GM19395 (cell line): ENCODE results near the gene CDK15.
"Not testable (repeated sequence)": the region's sequence is repeated elsewhere in the genome, so short reads cannot be mapped to it uniquely, and the experiment has no call there.

Source experiments
- ATAC-seq: cut with Tn5 transposase; IDR thresholded peaks from one replicate; pipeline ENCODE4 v1.9.1; 2021; ENCODE audit warnings: mild to moderate bottlenecking, moderate library complexity; ENCODE audit not compliant: unreplicated experiment

Gene CDK15

DNA sequence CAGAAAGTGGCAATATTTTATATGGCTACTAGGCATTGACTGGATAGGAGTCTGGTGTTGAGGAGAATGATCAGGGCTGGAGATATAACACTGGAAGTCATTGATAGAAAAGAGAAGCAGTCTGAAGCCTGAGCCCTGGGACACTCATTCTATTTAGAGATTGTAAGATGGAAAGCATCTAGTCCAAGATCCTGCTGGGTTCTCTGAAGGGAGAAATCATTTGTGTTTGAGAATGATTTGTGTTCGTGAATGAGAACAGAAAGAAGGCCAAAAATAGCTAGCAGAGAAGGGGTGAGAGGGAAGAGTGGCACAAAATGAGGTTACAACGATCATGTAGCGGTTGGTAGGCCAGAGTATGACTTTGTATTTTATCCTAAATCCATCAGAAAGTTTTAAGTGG is 18.0 kb upstream of the CDK15 start:
- ATAC-seq: no peak

DNA sequence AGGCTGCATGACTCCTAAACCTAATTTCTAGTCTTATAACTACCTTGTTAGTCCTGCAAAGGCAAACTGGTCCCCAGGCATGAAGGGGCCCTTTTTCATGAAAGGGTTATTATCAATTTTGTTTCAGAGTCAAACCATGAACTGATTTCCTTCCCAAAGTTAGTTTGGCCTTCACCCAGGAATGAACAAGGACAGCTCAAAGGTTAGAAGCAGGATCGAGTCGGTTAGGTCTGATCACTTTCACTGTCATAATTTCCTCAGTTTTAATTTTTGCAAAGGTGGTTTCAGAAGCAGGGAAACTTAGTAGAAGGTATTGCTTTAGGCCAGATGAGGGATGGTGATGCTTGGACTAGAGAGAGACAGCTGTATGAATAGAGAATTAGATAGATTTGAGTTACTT is 16.9 kb upstream of the CDK15 start:
- no peak for ATAC-seq

DNA sequence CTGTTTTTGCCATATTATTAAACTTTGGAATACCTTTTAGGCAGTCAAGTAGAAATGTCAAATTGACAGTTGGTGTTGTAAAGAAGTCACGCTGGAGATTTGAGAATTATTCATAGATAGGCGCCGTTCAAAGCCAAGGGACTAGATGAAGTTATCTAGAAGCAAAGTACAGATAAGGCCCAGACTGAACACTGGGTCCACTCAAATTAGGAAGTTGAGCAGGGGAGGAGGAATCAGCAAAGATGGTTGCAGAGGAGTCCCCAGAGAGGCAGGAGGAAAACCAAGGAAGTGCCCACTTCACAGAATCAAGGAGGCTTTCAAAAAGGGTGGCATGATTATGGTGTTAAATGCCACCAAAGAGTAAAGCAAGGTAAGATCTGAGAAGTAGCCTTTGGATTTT is 16.0 kb upstream of the CDK15 start:
- ATAC-seq: no peak

DNA sequence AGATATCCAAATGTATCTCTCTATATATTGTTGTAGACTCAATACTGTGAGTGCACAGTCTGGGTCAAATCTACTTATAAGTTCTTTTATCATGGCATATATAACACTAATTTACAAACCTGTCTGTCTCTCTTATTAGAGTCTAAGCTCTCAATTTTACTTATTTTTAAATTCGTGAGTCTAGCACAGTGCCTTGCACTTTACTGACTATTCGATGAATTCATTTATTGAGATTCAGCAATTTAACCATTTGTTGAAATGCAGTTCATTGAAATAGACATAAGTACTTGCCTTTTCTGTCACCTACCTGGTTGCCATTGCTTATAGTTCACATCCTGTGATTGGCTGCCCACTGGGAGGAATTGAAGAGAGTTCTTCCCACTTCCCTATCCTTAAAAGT is 15.3 kb upstream of the CDK15 start:
- ATAC-seq: no peak

DNA sequence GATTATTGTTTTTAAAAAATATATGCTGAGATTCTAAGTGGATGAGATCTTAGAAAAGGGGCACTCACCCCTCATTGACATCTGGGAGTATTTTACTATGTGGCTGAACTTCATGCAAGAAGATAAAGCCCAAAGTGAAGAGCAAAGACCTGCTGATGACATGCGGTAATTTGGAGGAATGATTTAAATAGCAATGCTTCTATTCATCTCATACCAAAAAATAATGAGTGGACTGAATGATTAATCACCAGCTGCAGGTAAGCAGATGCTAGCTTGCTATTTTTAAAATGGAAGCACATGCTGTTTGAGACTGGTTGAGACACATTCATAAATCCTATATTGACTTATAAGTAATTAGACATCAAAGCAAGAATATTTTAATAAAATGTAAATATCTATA is 12.7 kb upstream of the CDK15 start:
- no peak for ATAC-seq

DNA sequence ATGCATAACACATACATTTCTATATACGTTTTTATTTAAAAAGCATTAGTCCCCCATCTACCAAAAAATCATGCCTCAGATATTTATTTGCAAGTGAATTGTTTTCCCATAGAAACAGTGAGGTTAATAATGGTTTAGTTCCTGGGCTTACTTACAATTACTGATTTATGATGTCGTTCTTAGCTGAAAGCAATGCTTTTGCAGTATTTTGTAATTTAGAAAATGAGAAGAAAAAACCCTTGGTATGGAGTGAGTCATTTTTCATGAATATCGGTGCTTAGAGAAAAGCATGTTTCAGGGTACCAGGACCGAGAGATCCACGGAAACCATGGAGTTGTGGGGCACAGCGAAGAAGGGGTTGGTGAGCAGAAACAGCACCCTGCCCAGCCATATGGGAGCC is 12.0 kb upstream of the CDK15 start:
- no peak for ATAC-seq

DNA sequence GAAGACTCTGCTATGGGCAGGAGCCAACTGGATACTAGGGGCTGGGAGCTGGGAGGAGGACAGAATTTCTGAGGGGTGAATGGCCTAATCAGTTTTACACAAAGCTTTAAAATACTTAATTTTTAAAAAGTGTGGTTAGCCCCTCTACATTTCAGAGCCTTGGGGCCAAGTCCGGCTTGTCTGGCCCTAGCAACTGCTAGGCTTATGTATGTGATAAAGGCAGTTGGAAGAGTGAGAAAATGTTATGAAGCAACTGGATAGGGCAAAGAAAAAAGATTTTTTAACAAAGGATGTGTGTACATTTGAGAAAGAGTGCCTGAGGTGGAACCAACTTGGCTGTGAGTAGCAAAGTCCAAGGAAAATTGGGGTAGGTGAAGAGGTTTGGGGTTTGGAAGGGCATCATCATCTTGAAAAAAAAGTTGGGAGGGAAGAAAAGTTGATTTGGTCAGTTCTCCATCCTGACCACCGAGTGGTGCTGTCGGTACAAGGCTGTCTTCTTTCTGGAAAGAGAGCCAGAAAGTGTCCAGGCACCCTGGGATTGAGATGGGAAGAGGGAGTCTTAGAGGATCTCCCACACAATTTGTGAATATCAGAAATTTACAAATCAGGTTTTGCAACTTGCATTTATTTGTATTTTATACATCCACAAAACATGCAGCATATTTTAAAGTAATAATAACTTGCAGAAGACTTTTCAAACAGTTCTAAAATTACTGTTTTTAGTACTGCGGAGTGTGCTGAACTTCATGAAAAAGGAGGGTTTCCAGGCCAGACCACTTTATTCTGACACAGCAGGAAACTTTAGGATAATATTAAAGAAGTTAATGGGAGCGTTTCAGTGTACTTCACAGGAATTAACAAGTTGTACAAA is 10.5 kb upstream of the CDK15 start:
- ATAC-seq: no peak

DNA sequence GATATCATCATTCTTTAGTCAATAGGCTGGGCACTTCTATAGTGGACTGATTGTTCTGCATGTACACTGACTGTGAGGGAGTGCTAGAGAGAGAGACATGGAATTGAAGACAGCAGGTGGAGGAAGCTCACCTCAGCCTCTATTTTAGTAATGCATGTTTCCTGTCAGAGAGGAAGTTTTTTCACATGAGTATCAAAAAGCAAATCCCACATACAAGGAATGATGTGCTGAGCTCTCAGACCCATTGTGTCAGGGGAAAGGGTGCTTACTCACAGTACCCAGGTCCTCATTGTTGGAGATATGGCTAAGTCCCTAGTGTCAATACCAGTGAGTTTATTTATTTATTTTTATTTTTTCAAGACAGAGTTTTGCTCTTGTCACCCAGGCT is 9.9 kb upstream of the CDK15 start:
- no peak for ATAC-seq

DNA sequence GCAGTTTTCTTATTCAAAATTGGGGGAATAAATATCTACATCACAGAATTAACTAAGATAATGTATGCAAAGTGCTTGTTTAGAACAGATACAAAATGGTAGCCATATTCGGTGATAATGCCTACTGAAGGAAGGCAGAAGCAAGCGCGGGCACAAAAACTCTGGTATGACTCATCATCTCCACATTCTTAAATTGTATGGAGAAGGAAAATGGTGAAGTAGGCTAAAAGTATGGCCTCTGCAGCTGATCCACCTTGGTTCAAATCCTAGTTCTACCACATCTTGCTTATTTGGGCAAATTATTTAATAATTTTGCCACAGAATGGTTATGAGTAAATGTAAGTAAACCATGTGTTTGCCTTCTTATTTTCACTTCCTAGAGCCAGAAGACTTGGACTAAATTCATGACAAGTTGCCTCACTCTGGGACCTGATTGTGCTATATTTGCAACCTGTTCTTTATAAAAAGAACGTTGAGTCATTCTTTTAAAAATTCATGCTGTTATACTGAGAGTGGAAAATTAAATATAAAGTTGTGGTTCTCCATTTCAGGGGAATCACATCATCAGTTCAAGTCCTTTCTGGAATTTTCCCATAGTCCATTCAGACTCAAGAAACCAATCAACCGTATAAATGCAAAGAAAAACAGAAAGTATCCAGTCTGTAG is 9.0 kb upstream of the CDK15 start:
- ATAC-seq: no peak

DNA sequence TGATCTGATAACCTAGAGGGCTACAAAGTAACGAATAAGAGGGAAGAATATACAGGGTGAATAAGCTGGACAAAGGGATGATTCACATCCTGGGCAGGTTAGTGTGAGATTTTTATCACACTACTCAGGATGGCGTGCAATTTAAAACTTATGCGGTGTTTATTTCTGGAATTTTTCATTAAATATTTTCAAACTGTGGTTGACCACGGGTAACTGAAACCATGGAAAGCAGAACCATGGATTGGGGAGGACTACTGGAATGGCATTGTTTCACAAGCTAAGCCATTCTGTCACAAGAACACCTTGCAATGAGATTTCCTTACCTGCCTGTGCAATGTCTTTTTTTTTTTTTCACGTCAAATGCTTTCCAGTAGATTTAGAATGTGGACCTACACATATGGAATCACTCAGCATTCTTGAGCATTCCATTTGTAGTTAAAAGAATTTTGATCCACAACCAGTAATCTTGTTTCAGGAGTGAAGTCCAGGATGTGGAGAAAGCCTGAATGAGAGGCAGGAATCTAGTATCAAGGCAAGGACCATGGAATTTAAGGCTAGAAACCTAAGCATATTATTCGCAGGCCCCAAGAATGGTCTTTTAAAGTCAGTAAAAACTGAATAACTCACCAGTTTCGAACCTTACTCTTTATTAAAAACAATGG is 8.0 kb upstream of the CDK15 start:
- no peak for ATAC-seq

DNA sequence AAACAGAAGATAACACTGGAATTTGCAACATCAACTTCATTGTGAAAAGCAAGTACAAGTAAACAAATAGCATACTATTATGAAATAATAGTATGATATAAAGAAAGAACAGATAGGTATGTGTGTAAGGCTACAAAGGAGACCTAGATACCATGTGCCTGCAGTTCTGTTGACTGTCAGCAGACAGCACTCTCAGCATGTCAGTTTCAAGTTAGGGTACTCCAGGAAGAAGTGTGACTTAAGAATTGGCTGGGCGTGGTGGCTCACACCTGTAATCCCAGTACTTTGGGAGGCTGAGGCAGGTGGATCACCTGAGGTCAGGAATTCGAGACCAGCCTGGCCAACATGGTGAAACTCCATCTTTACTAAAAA is 7.4 kb upstream of the CDK15 start:
- ATAC-seq: not testable (repeated sequence)

DNA sequence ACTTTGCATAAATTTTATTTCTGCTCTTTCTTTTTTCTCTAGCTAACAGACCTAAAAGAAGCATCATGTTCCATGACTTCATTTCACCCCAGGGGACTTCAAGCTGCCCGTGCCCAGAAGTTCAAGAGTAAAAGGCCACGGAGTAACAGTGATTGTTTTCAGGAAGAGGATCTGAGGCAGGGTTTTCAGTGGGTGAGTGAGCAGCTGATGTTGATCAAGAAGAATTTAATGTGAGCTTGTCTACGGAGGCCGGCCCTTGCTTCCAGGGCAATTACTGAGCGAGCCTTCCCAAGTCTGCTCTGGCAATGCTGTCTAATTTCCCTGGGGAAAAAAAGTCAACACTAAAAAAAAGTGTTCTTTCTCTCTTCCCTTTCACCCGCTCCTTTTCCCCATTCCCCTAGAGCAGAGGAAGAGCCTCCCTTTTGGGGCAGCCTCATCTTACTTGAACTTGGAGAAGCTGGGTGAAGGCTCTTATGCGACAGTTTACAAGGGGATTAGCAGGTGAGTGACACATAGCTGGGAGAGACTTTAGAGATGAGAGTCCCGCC is 1.2 kb downstream of the CDK15 start:
- no peak for ATAC-seq

DNA sequence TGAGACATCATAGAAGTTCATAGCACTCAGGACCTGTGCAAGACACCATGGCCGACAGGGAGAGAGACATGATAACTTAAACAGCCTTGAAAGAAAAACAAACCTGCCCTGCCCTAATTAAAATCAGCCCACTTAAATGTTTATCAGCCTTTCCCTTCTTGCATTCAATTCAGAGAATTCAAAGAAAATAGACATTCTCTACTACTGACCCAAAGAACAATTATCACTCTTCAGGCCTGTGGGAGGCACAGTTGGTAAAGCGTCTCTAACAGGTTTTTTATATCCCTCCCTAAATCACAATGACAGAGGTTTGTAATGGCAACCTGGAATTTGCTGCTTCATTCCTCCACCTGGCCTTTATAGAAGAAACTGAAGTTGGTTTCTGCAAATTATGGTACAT is 1.7 kb downstream of the CDK15 start:
- no peak for ATAC-seq

DNA sequence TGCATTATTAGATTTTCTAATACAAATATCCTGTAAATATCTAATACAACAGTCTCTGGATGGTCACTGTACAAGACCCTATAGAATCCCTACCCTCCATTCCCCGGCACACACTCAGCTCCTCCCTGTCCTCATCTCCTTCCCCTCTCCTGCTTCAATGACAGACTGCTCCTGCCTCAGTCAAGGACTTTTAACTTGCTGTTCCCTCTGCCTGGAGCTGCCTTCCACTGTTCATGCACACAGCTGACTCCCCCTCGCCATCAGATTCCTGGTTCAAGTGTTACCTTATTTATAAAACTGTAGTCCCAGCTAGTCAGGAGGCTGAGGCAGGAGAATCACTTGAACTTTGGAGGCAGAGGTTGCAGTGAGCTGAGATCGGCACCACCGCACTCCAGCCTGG is 3.3 kb downstream of the CDK15 start:
- ATAC-seq: no peak

DNA sequence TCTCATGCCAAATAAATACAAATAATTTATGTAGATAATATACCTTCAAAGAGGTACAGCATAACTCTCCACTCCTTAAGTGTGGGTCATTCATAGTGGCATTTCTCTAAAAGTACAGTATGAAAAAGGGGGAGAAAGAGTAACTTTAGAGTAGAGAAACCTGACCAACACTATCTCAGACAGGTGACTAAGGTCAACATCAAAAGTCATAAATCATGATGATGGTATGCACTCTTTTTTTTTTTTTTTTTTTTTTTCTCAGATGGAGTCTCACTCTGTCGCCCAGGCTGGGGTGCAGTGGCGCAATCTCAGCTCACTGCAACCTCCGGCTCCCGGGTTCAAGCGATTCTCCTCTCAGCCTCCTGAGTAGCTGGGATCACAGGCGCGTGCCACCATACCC is 4.3 kb downstream of the CDK15 start:
- ATAC-seq: not testable (repeated sequence)

DNA sequence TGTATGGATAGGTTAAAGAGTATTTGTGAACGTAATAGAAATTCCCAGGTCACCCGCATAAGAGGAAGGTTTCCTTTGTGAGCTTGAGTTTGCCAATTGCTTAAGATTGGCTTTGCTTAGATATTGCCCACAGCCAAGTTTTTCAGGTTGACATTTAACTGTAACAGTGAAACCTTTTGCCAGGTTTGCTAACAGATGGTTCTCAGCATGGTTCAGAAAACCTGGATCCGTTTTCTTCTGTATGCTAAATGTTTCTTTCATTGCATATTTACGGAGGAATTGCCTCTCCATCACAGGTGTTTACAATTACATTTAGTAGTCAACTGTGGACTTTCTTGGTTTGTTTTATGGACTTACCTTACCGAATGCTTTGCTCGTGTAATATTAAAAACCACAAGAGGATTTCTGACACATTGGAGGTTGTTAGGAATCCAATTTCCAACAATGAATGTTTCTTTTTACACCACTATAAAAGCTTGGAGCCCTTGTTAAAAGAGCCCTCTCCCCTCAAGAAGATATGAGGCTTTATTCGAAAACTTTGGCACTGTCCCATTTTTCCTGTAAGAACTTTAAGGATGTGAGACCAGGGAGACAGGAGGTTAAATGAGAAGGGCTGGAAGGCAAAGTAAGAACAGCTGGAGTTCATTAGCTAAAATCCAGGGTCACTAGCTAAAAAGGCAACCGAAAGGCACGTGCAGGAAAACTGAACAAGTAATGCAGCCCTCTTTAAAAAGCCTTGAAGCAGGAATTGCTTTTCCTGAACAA is 7.8 kb downstream of the CDK15 start:
- no peak for ATAC-seq

DNA sequence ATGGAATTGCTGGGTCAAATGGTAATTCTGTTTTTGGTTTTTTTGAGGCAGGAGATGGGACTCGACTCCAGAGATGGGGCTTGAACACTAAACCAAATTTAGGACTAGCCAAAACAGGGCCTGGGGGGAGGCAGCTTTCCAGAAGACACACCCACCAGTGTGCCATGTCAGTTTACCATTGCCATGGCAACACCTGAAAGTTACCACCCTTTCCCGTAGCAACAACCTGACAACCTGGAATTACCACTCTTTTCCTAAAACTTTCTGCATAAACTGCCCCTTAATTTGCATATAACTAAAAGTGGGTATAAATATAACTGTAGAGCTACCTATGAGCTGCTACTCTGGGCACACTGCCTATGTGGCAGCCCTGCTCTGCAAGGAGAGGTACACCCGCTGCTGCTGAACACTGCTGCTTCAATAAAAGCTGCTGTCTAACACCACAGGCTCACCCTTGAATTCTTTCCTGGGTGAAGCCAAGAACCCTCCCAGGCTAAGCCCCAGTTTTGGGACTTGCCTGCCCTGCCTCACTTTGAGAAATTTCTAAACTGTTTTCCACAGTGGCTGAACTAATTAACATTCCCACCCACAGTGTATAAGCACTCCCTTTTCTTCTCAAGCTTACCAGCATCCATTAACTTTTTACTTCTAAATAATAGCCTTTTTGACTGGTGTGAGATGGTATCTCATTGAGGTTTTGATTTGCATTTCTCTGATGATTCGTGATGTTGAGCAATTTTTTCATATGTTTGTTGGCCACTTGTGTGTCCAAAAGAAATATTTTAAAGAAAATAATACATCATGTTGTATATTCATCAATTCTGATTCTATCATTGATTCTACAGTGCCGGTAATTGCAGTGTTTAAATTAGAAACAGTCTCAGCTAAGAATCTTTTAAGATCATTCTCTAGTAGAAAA is 10.6 kb downstream of the CDK15 start:
- ATAC-seq: no peak

DNA sequence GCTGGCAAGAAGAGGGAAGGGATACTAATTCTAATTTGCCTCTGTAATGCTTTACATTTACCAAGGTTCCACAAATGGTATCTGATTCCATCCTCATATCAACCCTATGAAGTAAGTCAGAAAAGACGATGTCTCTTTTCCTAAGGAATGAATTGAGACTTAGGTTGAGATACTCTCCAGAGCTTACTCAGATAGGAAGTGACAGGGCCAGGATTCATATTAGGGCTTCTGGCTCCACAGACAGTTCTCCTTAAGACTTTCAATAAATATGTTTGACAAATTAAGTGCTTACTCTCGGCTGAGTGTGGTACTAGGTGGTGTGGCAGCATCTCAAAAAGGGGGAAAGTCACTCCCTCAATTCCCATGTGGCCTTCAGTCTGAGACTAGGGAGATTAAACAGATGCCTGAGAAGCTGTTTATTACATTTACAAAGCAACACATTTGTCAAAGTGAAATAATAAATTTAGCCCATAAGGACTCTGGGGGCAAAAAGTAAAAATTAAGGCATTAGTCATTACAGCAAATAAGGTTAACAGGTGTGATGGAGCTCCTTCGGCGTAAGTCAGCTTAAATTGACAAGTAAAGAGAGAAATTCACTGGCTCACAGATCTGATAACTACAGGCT is 14.2 kb downstream of the CDK15 start:
- no peak for ATAC-seq

DNA sequence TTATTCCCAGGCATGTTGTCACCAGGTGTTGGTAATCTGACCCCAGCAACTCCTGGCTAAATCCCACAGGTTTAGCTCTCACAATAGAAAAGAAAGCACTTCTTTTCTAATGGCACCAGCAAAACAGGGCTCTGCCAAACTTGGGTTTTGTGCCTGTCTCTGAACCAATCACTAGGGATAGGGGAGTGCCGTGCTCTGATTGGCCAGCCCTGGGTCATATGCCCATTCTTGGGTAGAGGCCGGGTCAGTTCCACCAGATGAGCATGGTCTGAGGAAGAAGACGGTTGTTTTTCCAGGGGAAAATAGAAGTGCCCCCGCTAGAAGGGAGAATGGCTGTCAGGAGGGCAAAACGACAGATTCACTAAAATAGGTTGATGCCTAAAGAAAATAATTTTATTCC is 14.7 kb downstream of the CDK15 start:
- no peak for ATAC-seq

DNA sequence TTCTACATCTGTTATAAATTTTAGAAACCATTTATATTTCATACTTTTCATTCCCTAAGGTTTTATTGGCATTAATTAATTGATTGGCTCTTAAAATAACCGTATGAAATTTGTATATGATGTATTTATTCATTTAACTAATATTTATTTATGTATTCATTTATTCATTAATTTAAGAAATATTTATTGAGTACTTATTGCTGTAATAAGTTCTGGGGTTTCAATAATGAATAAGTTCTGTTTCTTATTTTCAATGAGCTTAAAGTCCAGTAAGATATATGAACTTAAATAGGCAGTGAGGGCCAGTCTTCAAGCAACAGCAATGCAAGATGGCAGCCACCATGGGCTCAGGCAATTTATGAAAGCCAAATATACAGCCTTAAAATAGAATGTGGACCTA is 17.9 kb downstream of the CDK15 start:
- no peak for ATAC-seq
